CD4-positive, alpha-beta T cell treated with Interleukin-17A for 4 hours (primary cell): Measurements from ENCODE around the gene HERC3.
"Not testable (repeated sequence)": the region's sequence is repeated elsewhere in the genome, so short reads cannot be mapped to it uniquely, and the experiment has no call there.

Experiments used
- DNase-seq: peaks from one replicate; pipeline ENCODE4 v3.0.0-alpha.2; 2020; ENCODE audit warnings: mixed read lengths

Gene HERC3

GRCh38 chr4:88609794-88610193, 17.5 kb downstream of the HERC3 start:
- not testable (repeated sequence) for DNase-seq

GRCh38 chr4:88610771-88611170, 18.5 kb downstream of the HERC3 start:
- DNase-seq = no peak

- DNase-seq = peak; percentile 52
Observed at GRCh38 chr4:88613417-88613875, 21.2 kb downstream of the HERC3 start.

- no peak for DNase-seq
Observed at GRCh38 chr4:88614058-88614457, 21.8 kb downstream of the HERC3 start.

GRCh38 chr4:88616275-88617150, 24.2 kb downstream of the HERC3 start:
- DNase-seq = no peak

GRCh38 chr4:88618782-88619485, 26.7 kb downstream of the HERC3 start:
- DNase-seq = no peak

GRCh38 chr4:88619971-88620370, 27.7 kb downstream of the HERC3 start:
- DNase-seq = no peak

GRCh38 chr4:88621763-88622327, 29.6 kb downstream of the HERC3 start:
- DNase-seq = no peak

GRCh38 chr4:88623097-88623496, 30.8 kb downstream of the HERC3 start:
- DNase-seq = no peak

GRCh38 chr4:88628746-88629145, 36.5 kb downstream of the HERC3 start:
- DNase-seq = no peak

- no peak for DNase-seq
Observed at GRCh38 chr4:88629826-88630225, 37.5 kb downstream of the HERC3 start.

GRCh38 chr4:88630756-88631155, 38.5 kb downstream of the HERC3 start:
- no peak for DNase-seq

GRCh38 chr4:88643932-88644331, 51.7 kb downstream of the HERC3 start:
- DNase-seq = no peak

GRCh38 chr4:88645994-88646393, 53.7 kb downstream of the HERC3 start:
- no peak for DNase-seq

GRCh38 chr4:88646528-88647280, 54.4 kb downstream of the HERC3 start:
- DNase-seq = no peak

- no peak for DNase-seq
Observed at GRCh38 chr4:88649716-88650115, 57.4 kb downstream of the HERC3 start.

- no peak for DNase-seq
Observed at GRCh38 chr4:88653371-88653946, 61.2 kb downstream of the HERC3 start.

GRCh38 chr4:88655226-88655625, 62.9 kb downstream of the HERC3 start:
- DNase-seq = no peak

GRCh38 chr4:88659055-88659889, 67.0 kb downstream of the HERC3 start:
- peak; percentile 52 for DNase-seq

GRCh38 chr4:88659890-88660208, 67.6 kb downstream of the HERC3 start:
- DNase-seq = no peak

GRCh38 chr4:88660446-88661294, 68.4 kb downstream of the HERC3 start:
- no peak for DNase-seq
